GM10266 (cell line): ENCODE results near the gene APBA1.

Source experiments
- DNase-seq: peaks from one replicate; pipeline ENCODE4 v3.0.0; 2012; ENCODE audit errors: extremely low spot score
- CTCF ChIP-seq: IDR thresholded peaks from 2 replicates; pipeline ENCODE4 v1.5.1; 2012; ENCODE audit warnings: mild to moderate bottlenecking, low read depth; ENCODE audit not compliant: control insufficient read depth, insufficient read depth; ENCODE audit errors: missing control alignments

The APBA1 gene

GRCh38 chr9:69623276-69623675 lies 48.9 kb downstream of the APBA1 start:
- no peak for TF ChIP-seq CTCF
- no peak for DNase-seq

DNA sequence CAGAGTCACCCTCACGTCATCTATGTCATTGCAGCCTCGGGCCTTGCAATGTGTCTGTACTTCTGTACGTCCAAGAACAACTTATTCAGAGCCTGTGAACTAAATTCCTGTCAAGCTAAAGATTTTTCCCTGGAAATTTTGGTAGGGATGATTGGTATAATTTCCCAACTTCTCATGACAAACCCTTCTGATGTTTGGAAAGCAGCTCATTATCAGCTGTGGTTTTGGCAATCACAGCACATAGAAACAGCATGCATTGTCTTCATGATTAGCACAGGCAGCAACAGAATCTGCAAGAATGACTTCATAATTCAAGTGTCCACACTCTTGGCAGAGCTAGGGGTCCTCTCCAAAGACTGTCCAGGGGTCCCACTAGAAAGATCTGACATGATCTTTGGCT lies 49.5 kb downstream of the APBA1 start:
- TF ChIP-seq CTCF: no peak

GRCh38 chr9:69621730-69622460 lies 50.3 kb downstream of the APBA1 start:
- no peak for DNase-seq
- TF ChIP-seq CTCF: no peak

More for the DNA sequence above, 49.5 kb downstream of the APBA1 start:
- no peak for DNase-seq

DNA sequence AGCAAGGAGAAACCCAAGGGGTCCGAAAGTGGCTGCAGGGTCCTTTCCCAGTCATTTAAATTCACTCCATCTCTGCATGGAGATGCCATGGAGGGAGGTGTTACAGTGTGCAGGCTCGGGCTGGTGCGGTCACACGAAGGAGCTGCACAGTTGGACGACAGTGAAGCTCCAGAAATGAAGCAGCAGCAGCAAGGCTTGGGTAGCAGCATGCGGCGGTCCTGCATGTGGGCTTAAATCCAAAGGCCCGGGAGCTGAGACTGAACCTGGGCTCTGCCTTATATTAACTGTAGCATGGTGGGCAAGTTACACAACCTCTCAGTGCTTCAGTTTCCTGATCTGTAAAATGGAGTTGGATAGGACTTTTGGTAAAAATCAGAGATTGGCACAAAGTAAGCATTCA lies 51.4 kb downstream of the APBA1 start:
- no peak for DNase-seq
- no peak for TF ChIP-seq CTCF

- TF ChIP-seq CTCF: no peak
- no peak for DNase-seq
These were observed 52.9 kb downstream of the APBA1 start for GRCh38 chr9:69619233-69619632.

- DNase-seq: no peak
- TF ChIP-seq CTCF: no peak
These were observed 55.2 kb downstream of the APBA1 start for GRCh38 chr9:69617006-69617405.

DNA sequence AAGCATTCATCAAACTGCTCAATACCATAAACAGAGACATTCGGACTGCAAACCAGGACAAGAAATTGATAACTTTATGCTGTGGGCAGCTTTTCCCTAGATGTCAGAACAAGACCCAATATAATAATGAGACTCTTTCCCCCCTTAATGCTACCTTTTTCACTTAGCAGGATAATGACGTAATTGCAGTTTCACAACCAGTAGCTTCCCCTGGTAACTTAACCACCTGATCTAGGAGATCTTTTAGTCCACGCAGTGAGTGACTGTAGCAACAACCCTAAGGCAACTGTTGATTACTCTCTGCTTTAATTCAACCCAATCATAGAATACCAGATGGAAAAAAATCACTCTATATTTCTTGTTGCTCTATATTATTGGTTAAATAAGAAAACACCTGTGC lies 56.3 kb downstream of the APBA1 start:
- no peak for TF ChIP-seq CTCF
- no peak for DNase-seq
